ENCODE data around the gene TEX22. TPM values are rescaled to one million over a fixed set of nuclear protein-coding genes. Genes with fewer than 3 reads are reported as not detected.

TEX22 gene
- total RNA-seq, 1 donor from 2014 or later: 3.8 TPM

DNA sequence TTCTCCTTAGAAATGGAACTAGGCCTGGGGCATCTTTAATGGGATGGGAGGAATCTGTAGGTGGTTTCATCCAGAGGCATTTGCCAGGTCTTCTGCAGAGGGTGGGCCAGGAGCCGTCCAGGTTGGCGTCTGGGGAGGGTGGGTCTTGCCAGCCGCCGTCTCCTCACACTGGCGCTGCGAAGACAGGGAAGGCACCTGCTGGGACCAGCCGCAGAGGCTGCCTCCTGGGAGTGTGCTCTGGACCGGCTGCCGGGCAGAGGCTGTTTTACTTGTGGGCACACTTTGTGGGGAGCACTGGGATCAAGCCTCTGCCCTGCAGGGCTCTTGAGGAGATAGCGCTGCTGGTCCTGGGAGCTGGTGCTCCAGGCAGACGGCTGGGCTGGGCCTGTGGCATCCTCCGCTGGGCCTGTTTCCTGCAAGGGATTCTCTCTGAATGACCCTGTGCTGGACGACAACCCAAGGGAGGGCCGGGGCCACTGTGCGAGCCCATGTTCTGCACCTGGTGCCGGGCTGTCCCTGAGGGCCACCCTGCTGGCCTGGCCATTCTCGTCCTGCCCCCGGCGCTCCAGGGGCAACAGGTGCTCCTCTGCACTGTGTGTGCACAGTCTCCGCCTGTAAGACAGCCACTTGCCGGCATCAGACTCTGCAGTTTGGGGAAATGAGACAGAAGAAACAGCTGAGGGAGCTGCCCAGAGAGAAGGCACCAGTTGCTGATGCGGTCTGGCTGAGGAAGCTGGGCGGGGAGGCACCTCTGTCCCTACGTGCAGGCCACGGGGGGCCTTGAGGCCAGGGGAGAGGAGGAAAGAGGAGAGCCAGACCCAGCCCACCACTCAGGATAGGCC is 10.0 kb upstream of the TEX22 start:
- intact Hi-C loops (cut with DNase I): no loop called here
- no peak for DNase-seq
- peaks cover 20% of the 10 kb centered on the region for H3K4me1 ChIP-seq
- no peak for TF ChIP-seq CTCF (IDR thresholded peaks at IDR 0.05)
- peak overlapping the region; percentile 60 for H3K27ac ChIP-seq
- H3K36me3 ChIP-seq: peaks cover 49% of the 10 kb centered on the region
- H3K27me3 ChIP-seq (ENCODE audit: low read depth): no peaks in the 10 kb centered on the region
- ATAC-seq: peak in 1 of 2 donors; percentile 9
- H3K4me3 ChIP-seq: no peak overlapping the region
- H3K9me3 ChIP-seq: no peaks in the 10 kb centered on the region

DNA sequence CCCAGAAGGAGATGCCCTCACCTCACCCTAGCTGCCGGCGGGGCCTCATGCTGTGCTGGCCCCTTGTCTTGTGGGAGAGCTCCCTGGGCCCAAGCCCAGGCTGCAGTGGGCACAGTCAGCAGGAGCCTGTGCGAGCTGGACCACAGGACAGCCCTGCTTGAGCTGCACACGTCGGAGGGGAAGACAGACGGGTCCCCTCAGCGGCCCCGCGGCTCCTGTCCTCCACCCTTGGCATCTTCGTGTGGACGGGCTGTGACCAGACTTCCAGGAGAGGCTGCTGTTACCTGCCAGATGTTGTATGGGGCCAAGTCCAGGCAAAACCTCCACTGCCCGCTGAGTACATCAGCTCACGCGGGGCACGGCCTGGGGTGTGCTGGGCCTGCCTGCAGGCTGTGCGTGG is 9.4 kb upstream of the TEX22 start:
- Histone ChIP-seq H3K27ac (peak overlapping the region; percentile 60), H3K9me3 (no peaks in the 10 kb centered on the region), H3K4me1 (peaks cover 23% of the 10 kb centered on the region), H3K4me3 (no peak overlapping the region), H3K27me3 (ENCODE audit: low read depth) (no peaks in the 10 kb centered on the region), H3K36me3 (peaks cover 43% of the 10 kb centered on the region)
- DNase-seq (no peak), ATAC-seq (no peak)
- intact Hi-C loops (cut with DNase I): no loop called here
- no peak for TF ChIP-seq CTCF (IDR thresholded peaks at IDR 0.05)

DNA sequence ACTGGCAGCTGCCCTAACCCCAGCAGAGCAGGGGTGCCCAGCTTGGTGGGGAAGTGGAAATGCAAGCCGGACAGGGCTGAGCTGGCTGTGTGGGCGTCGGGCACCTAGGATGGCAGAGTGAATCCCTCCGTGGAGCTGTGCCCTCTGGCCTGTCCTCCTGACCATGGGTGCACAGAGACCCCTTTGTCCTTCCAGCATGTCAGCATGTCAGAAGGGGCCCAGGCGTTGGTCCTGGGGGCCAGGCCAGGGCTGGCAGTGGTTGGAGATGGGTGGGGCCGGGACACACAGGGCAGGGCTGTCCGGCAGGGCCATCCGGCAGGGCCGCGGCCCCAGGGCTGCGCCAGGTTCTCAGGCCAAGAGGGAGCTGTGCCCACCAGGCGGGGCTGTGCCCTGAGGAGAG is 8.8 kb upstream of the TEX22 start:
- Histone ChIP-seq H3K27ac (peak overlapping the region; percentile 60), H3K9me3 (no peaks in the 10 kb centered on the region), H3K4me3 (no peak overlapping the region), H3K36me3 (peaks cover 41% of the 10 kb centered on the region), H3K27me3 (ENCODE audit: low read depth) (no peaks in the 10 kb centered on the region), H3K4me1 (peaks cover 23% of the 10 kb centered on the region)
- TF ChIP-seq CTCF (IDR thresholded peaks at IDR 0.05): no peak
- intact Hi-C loops (cut with DNase I): no loop called here
- peak; percentile 8 to 26 for ATAC-seq
- no peak for DNase-seq

DNA sequence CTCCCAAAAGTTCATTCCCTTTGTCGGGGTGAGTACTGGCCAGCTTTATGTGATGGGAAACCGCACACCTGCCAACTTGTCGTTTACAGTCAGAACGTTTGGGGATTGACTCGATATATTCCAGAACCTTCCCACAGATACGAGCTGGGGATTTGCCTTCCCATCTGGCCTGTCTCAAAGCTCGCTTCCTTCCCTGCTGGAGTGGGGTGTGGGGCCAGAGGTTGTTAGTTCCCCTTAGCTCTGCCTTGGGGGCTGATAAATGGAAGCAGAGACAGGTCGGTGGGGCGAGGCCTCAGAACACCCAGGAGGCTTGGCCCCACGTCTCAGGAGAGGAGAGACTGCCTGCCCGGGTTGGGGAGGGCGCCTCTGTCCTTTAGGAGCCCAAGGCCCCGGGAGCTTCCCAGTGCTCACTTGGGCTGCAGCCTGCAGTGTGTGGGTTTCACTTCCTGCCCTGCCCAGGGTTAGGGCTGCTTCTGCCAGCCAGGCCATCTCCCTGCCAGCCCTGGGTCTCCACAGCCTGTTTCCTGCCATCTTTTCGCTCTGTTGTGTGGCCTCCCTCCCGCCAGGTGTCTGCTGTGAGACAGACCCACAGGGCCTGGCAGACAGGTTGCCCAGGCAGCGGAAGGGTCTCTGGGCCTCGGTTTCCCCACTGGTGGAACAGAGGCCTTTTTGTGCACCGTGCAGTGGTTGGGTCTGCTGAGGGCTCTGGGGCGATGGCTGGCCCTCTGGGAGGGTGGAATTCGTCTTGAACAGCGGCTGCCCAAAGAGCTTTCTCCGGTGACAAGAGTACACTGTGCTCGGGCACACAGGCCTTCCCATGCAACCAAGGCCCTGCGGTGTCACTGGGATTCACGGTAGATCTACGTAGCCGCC is 8.1 kb upstream of the TEX22 start:
- no peak overlapping the region for H3K4me3 ChIP-seq
- H3K27ac ChIP-seq: peak overlapping the region; percentile 60
- H3K27me3 ChIP-seq (ENCODE audit: low read depth): no peaks in the 10 kb centered on the region
- ATAC-seq (peak; percentile 43), DNase-seq (no peak)
- peaks cover 23% of the 10 kb centered on the region for H3K4me1 ChIP-seq
- H3K9me3 ChIP-seq: no peaks in the 10 kb centered on the region
- H3K36me3 ChIP-seq: peaks cover 39% of the 10 kb centered on the region
- intact Hi-C loops (cut with DNase I): no loop called here
- no peak for TF ChIP-seq CTCF (IDR thresholded peaks at IDR 0.05)

DNA sequence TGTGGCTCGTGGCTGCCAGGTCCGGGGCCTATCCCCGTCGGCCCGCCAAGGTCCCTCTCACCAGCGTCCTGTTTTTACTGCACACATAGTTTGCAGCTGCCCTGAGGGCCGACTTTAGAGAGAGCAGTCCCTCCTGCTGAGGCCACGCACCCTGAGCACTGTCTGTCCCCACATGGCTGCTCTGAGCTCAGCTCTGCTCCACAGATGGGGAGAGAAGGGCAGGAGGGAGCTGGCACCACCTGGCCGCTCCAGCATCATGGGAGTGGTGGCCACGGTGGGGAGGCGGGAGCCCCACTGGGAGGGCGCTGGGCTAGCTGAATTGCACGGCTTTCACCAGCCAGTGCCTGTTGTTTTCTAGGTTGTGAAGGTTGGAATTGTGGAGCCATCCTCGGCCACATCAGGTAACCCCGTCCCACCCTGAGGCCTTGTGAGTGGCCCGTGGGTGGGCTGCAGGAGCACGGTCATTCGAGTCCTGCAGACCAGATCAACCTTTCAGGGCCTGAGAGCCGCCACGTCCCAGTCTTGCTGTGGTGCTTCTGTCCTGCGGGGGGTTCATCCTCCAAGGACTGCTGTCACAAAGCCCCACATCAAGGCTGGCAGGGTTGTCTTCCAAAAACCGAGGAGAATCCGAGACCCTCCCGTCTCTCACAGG is 7.4 kb upstream of the TEX22 start:
- Histone ChIP-seq H3K4me1 (peaks cover 23% of the 10 kb centered on the region), H3K36me3 (peaks cover 31% of the 10 kb centered on the region), H3K9me3 (no peaks in the 10 kb centered on the region), H3K27ac (no peak overlapping the region), H3K27me3 (ENCODE audit: low read depth) (no peaks in the 10 kb centered on the region), H3K4me3 (no peak overlapping the region)
- intact Hi-C loops (cut with DNase I): no loop called here
- ATAC-seq (no peak), DNase-seq (no peak)
- TF ChIP-seq CTCF (IDR thresholded peaks at IDR 0.05): no peak

Measured in lower lobe of right lung (tissue), 2 donors.